ENCODE data around the gene KCTD10. TPM values are rescaled to one million over a fixed set of nuclear protein-coding genes. Genes with fewer than 3 reads are reported as not detected.
A peak's percentile ranks its signal among the peaks of the same experiment; 100 is the strongest.

KCTD10 gene
- total and polyA plus RNA-seq, 9 of the 15 experiments (the other 6 are each of a cell fraction or from before 2014, with no cell fraction given) = 1.9 to 37.5 (median 15.7) TPM

DNA sequence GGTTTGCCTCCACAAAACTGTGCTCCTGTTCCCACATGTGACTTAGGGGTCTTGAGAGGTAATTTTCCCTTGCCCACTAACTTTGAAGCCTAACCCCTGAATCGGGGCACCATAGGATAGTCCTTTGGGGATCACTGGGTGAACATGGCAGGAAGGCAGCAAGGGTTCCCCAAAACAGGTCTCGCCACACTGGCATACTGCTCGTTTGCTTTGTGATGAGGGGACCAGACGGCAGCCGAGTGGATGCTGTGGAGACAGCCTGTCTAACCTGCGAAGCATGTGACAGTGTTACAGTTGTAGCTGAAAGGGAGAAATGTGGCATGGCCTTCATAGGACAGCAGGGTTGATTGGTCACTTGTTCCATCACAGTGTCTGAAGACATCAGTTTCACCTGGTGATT is 42.7 kb upstream of the KCTD10 start:
- H3K36me3 ChIP-seq (ENCODE audit: control insufficient read depth, insufficient read depth, low read length) = peaks cover 52% of the 10 kb centered on the region
- no peaks in the 10 kb centered on the region for H4K20me1 ChIP-seq (replicated peaks; ENCODE audit: control insufficient read depth, insufficient read depth, low read length)
- CTCF ChIA-PET (ENCODE audit: low intra/inter-chr PET ratio) = interaction anchor here (2.6 kb wide), 1 partner anchor 256 kb away, joined by 14 read pairs; no protein-coding TSS in a partner anchor
- peaks cover 2% of the 10 kb centered on the region for H3K9me1 ChIP-seq (ENCODE audit: control insufficient read depth, insufficient read depth, low read length)
- 78% methylated on average over 6 of the region's 6 CpGs for WGBS (ENCODE audit: insufficient coverage, low coverage, missing lambda C conversion rate)
- no peaks in the 10 kb centered on the region for H3K9me3 ChIP-seq (replicated peaks; ENCODE audit: control insufficient read depth, insufficient read depth, low read depth, low read length)
- H3K4me3 ChIP-seq = no peak overlapping the region
- ATAC-seq (no peak), DNase-seq (ENCODE audit: extremely low read depth in 1 of 4, low spot score in 3 of 4) (no peak), FAIRE-seq (peak; percentile 19)
- intact Hi-C loops (cut with micrococcal nuclease) = loop anchor here (10.0 kb wide), 2 partner anchors 75 to 95 kb away; no protein-coding TSS in a partner anchor
- no peak overlapping the region for H2AFZ ChIP-seq (ENCODE audit: low read depth, low read length)
- H3K9ac ChIP-seq (ENCODE audit: insufficient read depth in 1 of 2, low read depth in 2 of 2, low read length in 2 of 2) = no peak overlapping the region
- H3K4me1 ChIP-seq (replicated peaks in 1 of 2; ENCODE audit: control insufficient read depth in 2 of 2, insufficient read depth in 2 of 2, low read length in 2 of 2) = no peaks in the 10 kb centered on the region
- TF ChIP-seq NELFE (IDR thresholded peaks at IDR 0.05; ENCODE audit: insufficient read depth, insufficient read length) (no peak), ELF1 (tag; IDR thresholded peaks at IDR 0.05) (no peak), MAFK (IDR thresholded peaks at IDR 0.05; ENCODE audit: low read length) (no peak), ZNF76 (CRISPR knock-in tag; IDR thresholded peaks at IDR 0.05; ENCODE audit: borderline replicate concordance) (no peak), POU5F1 (IDR thresholded peaks at IDR 0.05; ENCODE audit: borderline replicate concordance, low read depth, low read length, partially characterized antibody) (no peak), CBFB (CRISPR knock-in tag; IDR thresholded peaks at IDR 0.05) (no peak), CHD2 (IDR thresholded peaks at IDR 0.05; ENCODE audit: low read depth, low read length) (no peak), SAFB2 (IDR thresholded peaks at IDR 0.05; ENCODE audit: borderline replicate concordance, low read depth, low read length, severe bottlenecking) (no peak), HMG20A (CRISPR knock-in tag; conservative IDR thresholded peaks at IDR 0.05) (no peak), BRCA1 (IDR thresholded peaks at IDR 0.05) (no peak), BRCA1 (CRISPR knock-in tag; IDR thresholded peaks at IDR 0.05) (no peak), E2F6 (IDR thresholded peaks at IDR 0.05; ENCODE audit: borderline replicate concordance in 1 of 2, extremely low read depth in 1 of 2, insufficient read depth in 1 of 2, insufficient read length in 1 of 2, low read depth in 1 of 2, low read length in 1 of 2, poor library complexity in 1 of 2, severe bottlenecking in 1 of 2) (no peak)
- POLR2A ChIA-PET = no interaction called here
- H3K27me3 ChIP-seq (ENCODE audit: control insufficient read depth in 2 of 2, insufficient read depth in 2 of 2, low read length in 2 of 2) = no peaks in the 10 kb centered on the region
- in situ Hi-C loops (cut with MboI) = loop anchor here (5.0 kb wide), 1 partner anchor 258 kb away; no protein-coding TSS in a partner anchor
- BruUV-seq (replicated peaks) = no TSS peak
- no peak overlapping the region for H3K27ac ChIP-seq (ENCODE audit: extremely low read depth, low read depth, low read length)
- no peak overlapping the region for H3K4me2 ChIP-seq (ENCODE audit: insufficient read depth, low read length)
- no peaks in the 10 kb centered on the region for H3K79me2 ChIP-seq (ENCODE audit: control insufficient read depth, insufficient read depth, low read length)
